ENCODE results near the gene C10orf143.

C10orf143 gene

DNA sequence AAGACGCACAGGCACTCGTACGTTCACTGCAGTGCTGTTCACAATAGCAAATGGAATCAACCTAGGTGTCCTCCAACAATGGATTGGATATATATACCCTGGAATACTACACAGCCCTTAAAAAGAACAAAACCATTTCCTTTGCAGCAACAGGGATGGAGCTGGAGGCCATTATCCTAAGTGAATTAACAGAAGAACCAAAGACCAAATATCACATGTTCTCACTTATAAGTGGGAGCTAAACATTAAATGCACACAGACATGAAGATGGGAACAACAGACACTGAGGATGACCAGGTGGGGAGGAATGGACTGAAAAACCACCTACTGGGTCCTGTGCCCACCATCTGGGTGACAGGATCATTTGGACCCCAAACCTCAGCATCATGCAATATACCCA, 94.5 kb downstream of the C10orf143 start:
- no peak for DNase-seq (ENCODE audit: low read depth in 3 of 3)

DNA sequence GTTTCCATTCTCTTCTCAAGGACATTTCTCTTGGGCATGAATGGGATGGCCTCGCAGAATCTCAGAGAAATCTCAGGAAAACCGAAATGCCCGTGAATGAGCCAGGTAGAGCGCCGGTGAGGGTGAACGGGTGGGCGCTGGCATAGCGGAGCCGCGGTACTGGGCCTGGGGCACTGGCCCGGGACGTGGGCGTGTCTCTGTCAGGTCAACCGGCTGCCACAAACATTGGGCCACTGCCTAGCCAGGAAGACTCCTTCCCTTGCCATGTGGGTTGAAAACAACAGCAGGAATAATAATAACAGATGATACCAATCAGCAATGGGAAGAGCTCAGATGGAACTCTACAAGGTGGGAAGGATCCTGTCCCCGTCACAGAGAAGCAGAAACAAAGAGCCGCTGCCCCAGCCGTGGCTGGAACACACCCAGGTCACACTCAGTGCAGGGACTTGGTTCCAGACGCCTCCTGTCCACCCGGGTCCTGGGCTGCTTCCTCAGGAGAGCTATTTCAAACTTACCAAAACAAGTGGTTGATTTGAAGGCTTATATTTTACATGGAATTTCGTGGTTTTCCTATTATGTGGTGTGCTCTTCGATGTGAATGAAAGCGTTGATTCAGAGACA, 95.4 kb downstream of the C10orf143 start:
- DNase-seq (ENCODE audit: low read depth in 3 of 3), result no peak

DNA sequence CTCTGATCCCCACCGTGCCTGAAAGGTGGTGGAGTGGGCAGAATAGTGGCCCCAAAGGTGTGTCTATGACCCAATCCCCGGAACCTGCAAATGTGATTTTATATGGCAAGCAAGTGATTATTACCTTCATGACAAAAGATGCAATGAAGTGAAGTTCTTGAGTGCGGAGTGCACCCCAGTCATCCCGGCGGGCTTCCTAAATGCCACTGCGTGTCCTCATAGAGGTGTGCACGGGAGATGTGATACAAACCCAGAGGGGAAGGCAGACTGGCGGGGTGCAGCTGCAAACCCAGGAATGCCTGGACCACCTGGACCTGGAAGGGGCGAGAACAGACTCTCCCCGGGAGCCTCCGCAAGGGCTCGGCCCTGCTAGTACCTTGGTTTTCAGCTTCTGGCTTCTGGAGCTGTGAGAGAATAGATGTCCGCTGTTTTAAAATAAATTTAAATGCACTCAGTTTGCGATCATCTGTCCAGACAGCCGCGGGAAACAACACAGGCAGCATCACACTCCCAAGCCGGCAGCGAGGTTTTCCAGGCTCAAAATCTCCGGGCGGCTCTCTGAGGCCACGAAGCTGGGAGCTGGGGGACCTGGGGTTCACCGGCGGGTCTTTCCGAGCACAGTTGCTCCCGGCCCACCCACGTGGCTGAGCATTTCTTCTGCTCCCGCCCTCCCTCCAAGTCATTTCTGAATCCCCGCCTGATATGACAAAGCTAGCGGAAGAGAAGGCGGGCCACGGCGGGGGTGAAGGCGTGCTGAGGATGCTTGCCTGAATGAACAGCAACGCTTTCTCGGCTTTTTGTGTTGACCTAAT, 96.2 kb downstream of the C10orf143 start:
- DNase-seq (ENCODE audit: low read depth in 3 of 3), result no peak

All from stimulated activated CD4-positive, alpha-beta T cell treated with anti-CD3 and anti-CD28 coated beads, TNF-alpha, amount 100 ng/mL, for 24 hours (primary cell).